GM21786 (cell line): ENCODE data around the gene RAPGEF1.

Experiments
- ATAC-seq: cut with Tn5 transposase; IDR thresholded peaks from one replicate; pipeline ENCODE4 v1.9.1; 2021; ENCODE audit not compliant: unreplicated experiment

Gene RAPGEF1

DNA sequence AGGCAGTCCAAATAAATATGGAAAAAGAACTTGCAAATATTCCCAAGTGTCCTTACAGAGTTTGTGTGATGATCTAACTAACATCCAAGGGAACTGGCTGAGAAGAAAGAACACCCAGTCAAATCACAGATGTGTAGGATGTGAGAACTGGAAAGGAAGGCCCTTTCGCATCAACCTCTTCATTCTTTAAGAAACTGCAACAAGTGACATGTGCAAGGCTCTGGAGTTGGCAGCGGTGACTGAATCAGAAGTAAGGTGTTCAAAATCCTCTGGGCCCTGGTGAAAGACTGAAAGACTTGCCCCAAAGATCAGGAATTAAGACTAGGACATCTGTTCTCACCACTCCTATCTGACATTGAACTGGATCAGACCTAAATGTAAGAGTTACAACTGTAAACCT, 88.7 kb downstream of the RAPGEF1 start:
- no peak for ATAC-seq

DNA sequence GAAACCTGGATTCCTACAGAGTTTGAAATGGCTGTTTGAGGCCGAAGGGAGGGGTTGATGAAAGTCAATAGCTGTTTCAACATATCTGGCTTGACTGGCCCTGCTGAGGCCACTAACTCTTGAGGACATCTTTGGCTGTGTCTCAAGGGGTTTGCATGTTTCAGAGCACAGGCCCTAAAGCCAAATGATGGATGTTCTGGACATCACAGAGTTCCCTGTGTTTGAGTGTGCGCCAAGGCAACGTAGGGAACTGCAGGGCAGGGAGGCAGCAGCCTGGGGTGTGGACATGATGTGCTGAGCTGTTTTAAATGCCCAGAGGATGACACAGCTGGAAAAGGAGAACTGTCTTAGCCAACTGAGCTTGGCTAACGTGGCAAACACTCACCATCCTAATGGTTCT, 89.6 kb downstream of the RAPGEF1 start:
- ATAC-seq: no peak

GRCh38 chr9:131649646-131650045, 90.2 kb downstream of the RAPGEF1 start:
- no peak for ATAC-seq

DNA sequence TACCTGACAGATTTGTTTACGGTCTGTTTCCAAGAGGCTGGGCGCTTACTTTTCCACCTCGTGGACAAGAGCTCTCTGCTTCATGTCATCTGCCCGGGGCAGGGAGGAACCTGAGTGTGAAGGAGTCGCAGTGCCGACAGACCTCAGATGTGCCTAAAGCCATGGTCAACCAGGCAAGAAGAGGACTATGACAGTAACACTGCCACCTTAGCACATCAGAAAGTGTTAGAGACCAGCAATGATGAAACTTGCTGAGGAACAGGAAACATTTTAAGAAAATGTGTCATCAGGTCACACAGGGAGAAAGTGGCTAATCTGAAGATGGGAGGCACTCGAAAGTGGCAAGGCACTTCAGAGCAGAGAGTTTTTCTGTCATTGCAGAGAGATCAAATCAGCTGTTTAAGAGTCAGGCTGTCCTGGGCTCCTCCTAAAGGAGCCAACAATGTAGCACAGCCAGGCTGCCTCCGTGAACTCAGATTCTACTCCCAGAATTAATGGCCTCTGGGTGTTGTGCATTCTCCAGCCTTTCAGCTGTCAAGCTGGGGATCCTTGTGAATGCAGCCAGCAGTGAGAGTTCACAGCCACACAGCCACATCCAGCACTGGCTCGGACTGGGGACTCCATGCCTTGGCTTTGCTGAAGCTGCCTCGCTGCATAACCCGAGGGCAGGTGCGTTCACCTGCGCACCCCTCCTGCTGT, 94.6 kb downstream of the RAPGEF1 start:
- ATAC-seq: no peak

DNA sequence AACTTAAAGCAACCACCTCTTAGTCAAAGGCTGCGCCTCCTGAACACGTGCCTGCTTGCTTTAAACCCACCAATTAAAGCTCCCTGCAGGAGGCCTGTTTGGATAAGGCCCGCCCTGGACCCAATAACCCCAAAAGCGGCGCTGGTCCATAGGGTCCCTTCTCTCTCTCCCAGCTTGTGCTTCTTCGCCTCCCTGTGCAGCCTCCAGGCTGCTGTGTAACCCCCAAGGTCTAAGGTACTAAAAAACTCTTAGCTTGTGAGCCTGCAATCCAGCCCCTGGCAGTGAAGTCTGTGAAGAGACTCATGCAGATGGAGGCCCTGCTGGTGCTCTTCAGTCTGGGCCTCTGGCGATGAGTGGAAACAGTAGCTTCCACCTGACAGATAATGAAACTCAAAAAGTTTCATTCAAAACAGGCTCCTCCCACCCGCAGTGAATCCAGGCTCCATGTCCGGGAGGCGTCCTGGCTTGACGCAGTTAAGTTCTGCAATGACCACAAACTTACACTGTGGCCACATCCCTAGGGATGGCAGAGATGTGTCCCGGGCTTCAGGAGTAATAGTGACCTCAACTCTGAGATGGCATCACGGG, 97.3 kb downstream of the RAPGEF1 start:
- ATAC-seq: no peak

GRCh38 chr9:131641618-131642495, 98.0 kb downstream of the RAPGEF1 start:
- no peak for ATAC-seq

DNA sequence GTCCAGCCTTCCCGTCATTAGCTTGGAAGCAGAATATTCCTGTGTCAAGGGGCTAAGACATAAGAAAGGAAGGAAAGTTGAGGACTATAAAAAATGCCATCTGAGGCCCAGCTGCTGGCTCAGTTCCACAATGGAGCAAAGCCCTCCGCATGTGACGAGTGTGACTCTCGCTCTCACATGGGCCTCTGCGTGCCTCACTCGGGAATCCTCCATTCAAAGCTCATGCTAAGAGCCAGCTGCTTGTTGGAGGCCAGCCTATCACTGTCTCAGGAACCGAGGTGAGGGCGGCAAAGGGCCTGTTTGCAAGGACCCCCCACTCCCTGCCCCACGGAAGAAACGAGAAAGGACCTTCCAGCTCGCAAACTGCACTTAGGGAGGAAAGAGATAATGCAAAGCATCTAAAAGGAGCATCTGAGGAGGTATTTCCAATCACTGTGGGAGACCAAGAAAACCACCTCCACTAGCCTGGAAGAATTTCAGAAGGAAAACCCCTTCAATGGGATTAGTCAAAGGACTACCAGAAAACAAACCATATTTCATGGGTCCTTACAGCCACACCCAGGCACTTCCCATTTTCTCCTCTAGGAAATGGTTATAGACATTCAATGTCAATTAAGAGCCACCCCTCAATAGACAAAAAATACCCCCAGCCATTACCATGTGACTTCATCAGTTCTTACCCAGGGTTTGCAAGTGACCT, 99.3 kb downstream of the RAPGEF1 start:
- ATAC-seq: no peak

DNA sequence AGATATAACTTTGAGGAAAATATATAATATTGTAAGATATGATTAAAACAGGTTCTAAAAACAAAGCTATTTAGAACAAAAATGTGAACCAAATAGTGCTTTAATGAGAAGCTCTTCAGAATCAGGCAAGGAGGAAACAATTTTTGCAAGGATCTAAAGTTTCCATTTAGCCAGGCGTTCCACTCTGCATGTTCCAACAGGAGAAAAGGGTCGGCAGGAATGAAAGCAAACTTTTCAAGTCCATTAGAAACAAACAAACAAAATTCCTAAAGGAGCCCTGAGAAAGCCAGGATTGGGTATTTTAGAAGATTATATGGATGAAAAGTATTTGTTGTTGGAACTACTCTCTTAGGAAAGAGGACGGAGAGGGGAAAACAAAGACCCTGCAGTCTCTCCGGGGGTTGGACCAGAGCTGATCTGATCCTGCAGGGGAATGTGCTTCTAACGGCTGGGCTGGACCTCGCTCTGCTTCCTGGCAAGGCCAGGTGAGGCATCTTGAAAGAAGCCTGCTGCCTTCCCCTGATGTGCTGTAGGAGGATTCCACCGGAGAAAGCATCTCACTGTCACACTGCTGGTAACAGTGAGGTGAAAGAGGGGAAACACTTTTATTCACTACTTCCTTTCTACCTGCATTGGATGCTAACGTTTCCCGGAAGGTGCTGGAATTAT, 100.0 kb downstream of the RAPGEF1 start:
- no peak for ATAC-seq

DNA sequence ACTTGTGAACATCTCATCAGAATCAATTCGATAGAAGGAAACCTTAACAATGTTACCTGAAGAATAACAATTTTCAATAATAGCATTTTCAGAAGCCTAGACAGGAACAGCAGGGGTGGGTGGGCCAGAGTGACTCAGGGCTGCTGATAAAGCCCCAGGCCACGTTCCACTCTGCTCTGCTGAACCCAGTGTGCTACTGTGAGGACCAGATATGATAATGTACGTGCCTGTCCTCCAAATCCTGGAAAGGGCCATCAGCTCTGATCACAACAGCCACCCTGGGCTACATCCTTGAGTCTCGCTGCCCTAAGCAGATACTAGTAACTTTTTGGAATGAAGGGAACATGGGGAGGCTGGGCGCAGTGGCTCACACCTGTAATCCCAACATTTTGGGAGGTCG, 103.3 kb downstream of the RAPGEF1 start:
- no peak for ATAC-seq

DNA sequence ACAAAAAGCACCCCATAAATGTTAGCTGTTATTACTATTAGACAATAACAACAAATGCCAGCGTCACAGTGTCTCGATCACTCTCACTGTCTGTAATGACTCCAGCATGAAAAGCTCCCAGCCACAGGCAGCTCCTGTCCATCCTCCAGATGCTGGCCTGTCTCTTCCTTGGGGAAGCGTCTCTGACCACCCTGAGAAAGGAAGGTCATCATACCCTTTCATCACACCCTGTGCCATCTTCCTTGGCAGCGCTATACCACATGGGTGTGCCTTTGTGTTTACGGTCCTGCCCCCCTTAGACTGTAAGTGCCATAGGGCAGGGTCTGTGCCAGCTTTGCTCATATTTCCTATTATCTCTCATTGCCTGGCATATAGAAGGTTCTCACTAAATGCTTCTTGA, 104.0 kb downstream of the RAPGEF1 start:
- ATAC-seq: no peak

DNA sequence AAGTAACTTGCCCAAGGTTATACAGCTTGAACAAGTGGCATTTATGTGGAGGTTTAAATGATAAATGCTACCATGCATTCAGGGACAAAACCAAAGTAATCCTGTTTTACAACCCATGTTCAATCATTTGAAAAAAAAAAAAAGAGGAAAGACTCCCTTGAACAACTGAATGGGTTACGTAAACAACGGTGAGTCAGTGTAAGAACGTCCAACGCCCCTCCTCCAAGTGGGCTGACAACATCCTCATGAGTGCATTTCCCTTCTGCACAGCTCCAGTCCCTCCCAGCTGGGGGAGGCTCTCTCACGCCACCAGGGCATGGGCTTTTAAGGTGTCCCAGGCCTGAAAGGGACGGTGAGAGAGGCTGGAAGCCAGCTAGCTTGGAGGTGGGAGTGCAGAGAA, 104.6 kb downstream of the RAPGEF1 start:
- ATAC-seq: no peak

GRCh38 chr9:131633491-131634031, 106.3 kb downstream of the RAPGEF1 start:
- no peak for ATAC-seq

GRCh38 chr9:131631306-131631705, 108.6 kb downstream of the RAPGEF1 start:
- no peak for ATAC-seq

DNA sequence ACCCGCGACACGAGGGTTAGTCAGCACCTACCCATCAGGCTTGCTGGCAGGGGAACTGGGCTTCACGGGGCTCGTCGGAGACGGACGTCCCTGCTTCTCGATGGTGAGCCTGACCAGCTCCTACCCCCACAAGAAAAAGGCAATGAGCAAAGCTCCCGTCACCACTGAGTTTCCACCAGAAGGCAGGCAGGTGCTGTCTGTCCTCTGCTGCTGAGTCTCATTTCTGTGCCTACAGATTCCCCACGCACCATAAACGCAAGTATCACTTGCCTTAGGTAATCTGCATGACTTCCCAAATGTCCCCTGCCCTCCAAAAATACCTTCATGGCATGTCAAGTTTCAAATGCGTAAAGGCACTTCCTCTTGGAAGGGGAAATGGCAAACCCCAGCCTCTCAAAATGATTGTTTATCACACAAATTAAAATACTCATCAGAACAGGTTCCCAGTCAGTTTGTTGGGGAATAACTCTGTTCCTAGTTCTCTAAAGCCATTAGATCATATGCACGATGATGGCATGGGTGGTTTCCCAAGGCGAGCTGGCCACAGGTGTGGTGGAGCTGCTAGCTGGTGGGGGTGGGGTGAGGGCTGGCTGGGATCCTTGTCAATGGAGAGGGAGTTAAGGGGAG, 109.6 kb downstream of the RAPGEF1 start:
- no peak for ATAC-seq

DNA sequence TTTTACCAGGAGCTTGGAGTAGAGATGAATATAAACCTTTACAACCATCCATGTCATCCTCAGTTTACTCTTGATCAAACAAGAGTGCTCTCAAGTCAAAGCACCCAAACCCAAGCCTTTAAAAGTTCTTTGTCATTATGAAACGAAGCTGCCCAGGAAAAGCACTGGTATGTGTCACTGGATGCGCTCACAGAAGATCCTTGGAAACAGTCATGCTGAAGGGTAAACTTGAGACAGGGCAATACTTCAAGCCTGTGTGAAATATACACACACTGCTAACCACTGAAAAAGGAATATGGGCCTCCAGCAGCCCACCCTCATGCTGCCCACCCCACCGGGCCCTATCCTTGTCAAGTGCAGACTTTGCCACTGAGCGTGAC, 110.1 kb downstream of the RAPGEF1 start:
- no peak for ATAC-seq

GRCh38 chr9:131629226-131629500, 110.7 kb downstream of the RAPGEF1 start:
- ATAC-seq: no peak

- ATAC-seq: no peak
Measured at GRCh38 chr9:131628459-131629225, 111.2 kb downstream of the RAPGEF1 start.

GRCh38 chr9:131627648-131628458, 112.0 kb downstream of the RAPGEF1 start:
- no peak for ATAC-seq

DNA sequence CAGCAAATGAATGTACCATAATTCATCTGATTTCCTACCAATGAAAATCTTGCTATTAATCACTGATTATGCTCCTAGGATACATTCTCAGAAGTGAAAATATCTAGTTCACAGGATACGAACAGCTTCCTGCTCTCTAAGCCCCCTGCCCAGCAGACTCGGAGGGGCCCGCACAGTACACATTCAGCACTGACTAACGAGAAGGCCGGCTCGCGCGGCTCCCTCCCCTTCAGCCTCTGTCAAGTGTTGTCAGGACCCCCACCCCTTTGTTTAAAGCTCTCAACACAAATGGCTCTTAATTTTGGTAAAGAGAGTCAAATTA, 112.6 kb downstream of the RAPGEF1 start:
- ATAC-seq: no peak
